Ovary (tissue), 9 donors: ENCODE measurements around the gene PIK3CD. TPM values are rescaled to one million over a fixed set of nuclear protein-coding genes. Genes with fewer than 3 reads are reported as not detected.
A peak's percentile ranks its signal among the peaks of the same experiment; 100 is the strongest.

Experiments
- DNase-seq, 5 donors: peaks; one replicate each; pipeline ENCODE4 v3.0.0-alpha.2; 2019 to 2020
- H3K27ac ChIP-seq, 2 donors: fragments of 200-600 bp; one replicate each; pipeline versions ENCODE4 v1.5.1 to v1.8.0; 2019 to 2022
- H3K27me3 ChIP-seq: fragments of 200-600 bp; one replicate; pipeline ENCODE4 v1.8.0; 2022
- H3K36me3 ChIP-seq: fragments of 200-600 bp; sonication (generic); one replicate; pipeline ENCODE4 v1.5.1; 2019
- H3K4me1 ChIP-seq: one replicate; pipeline ENCODE4 v1.8.1; 2013; ENCODE audit warnings: mild to moderate bottlenecking, moderate library complexity; ENCODE audit not compliant: insufficient read depth
- H3K4me3 ChIP-seq: fragments of 200-600 bp; sonication (generic); one replicate; pipeline ENCODE4 v1.5.1; 2017
- H3K9me3 ChIP-seq, 2 donors: fragments of 200-600 bp in 1 of 2; sonication (generic) in 1 of 2; one replicate each; pipeline versions ENCODE4 v1.5.1 to v1.8.1; 2013 to 2019; ENCODE audit warnings: mild to moderate bottlenecking in 1 of 2, moderate library complexity in 1 of 2
- EP300 ChIP-seq: sonication (generic); formaldehyde crosslinking; IDR thresholded peaks from one replicate; pipeline ENCODE4 v1.6.1; 2017; ENCODE audit warnings: antibody characterized with exemption
- POLR2A ChIP-seq: fragments of 450-650 bp; IDR thresholded peaks from one replicate; pipeline ENCODE4 v1.6.1; 2017; ENCODE audit warnings: antibody characterized with exemption, mild to moderate bottlenecking, moderate library complexity
- WGBS, 3 donors: extraction: QIAGEN DNeasy Blood & Tissue Kit in 1 of 3; methylation state at CpG; one replicate each; pipeline versions ENCODE4 v1.1.5 to v1.1.7; 2013 to 2017; 5-methylcytosine and 5-hydroxymethylcytosine counted together
- intact Hi-C, 4 donors: fragments of 100-400 bp; cut with DNase I; formaldehyde crosslinking; loops; one replicate each; pipeline versions ENCODE4 v1.11.0 to v1.15.1; 2022 to 2023
- polyA plus RNA-seq, 2 donors: library from polyadenylated mRNA; stranded (reverse); fragments of 200-250 nt in 1 of 2; fragments of 350-450 nt in 1 of 2; fragmentation: Illumina TruSeq in 1 of 2; extraction: RNeasy Lipid Tissue Mini Kit (QIAGEN cat#74804) in 1 of 2; gene quantifications; one replicate each; pipeline ENCODE4 v1.2.3, GENCODE V29; 2013 to 2014
- total RNA-seq, 7 donors: library from RNA; depleted of rRNA in 2 of 7; stranded (reverse); fragments of >200 nt in 2 of 7; fragmentation: NEBNext Ultra II Directional in 3 of 7; extraction: Animal tissue kit (Norgen Biotek cat#: 25700) in 3 of 7; gene quantifications; one replicate each; pipeline versions ENCODE4 v1.1.0 to v1.2.4, GENCODE V29; 2016 to 2023
- TF ChIP-seq, protein P1 (sequence below), 3 donors: fragments of 450-650 bp in 2 of 3; fragments of 200-600 bp in 1 of 3; IDR thresholded peaks; one replicate each; pipeline versions ENCODE4 v1.5.1 to v1.8.0; 2016 to 2022; ENCODE audit warnings: antibody characterized with exemption in 3 of 3, mild to moderate bottlenecking in 1 of 3
- donor health status: DM: no; HTN: no; CAD: no; lungs with moderate emphysema.
- donor health status: DM: no; HTN: no; CAD: no.
- donor health status: Bipolar disorder and iron deficiency.
- donor health status: DM: yes; HTN: yes; CAD: no.
- donor health status: DM: no; HTN: no; CAD: no.
- donor health status: DM: yes; HTN: yes; CAD: no.

The PIK3CD gene
- total and polyA plus RNA-seq, 9 donors: 3.7 to 9.2 (median 8.0) TPM

DNA sequence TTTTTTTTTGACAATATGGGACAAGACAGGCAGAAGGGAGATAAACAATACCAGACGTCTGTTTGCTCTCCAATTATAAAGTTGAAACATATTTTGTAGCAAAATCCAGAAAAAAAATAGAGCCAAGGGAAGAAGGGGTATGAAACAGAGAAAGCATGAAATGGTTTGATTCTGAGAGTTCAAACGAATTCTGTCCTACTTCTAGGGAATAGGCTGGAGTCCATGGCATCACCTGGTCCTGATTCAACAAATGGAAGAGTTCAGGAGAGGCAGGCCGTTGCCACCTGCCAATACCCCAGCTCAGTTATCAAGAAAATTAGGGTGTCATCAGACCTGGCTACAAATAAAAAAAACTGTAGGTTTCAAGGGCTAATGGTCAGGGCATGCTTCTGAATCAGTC is 100.4 kb downstream of the PIK3CD start:
- no peaks in the 10 kb centered on the region for H3K9me3 ChIP-seq
- no peaks in the 10 kb centered on the region for H3K36me3 ChIP-seq
- H3K27ac ChIP-seq: no peak overlapping the region
- intact Hi-C loops: loop anchor here in 1 of 4 donors (5.0 kb wide), 1 partner anchor 550 kb away; no protein-coding TSS in a partner anchor
- no peaks in the 10 kb centered on the region for H3K27me3 ChIP-seq
- no peak for DNase-seq
- H3K4me3 ChIP-seq: no peak overlapping the region
- 54 to 63% (median 60%) methylated on average over 3 of the region's 3 CpGs for WGBS, 3 donors
- TF ChIP-seq, protein P1, sequence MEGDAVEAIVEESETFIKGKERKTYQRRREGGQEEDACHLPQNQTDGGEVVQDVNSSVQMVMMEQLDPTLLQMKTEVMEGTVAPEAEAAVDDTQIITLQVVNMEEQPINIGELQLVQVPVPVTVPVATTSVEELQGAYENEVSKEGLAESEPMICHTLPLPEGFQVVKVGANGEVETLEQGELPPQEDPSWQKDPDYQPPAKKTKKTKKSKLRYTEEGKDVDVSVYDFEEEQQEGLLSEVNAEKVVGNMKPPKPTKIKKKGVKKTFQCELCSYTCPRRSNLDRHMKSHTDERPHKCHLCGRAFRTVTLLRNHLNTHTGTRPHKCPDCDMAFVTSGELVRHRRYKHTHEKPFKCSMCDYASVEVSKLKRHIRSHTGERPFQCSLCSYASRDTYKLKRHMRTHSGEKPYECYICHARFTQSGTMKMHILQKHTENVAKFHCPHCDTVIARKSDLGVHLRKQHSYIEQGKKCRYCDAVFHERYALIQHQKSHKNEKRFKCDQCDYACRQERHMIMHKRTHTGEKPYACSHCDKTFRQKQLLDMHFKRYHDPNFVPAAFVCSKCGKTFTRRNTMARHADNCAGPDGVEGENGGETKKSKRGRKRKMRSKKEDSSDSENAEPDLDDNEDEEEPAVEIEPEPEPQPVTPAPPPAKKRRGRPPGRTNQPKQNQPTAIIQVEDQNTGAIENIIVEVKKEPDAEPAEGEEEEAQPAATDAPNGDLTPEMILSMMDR (IDR thresholded peaks at IDR 0.05): no peak
- TF ChIP-seq EP300 (no peak), POLR2A (no peak)
- H3K4me1 ChIP-seq: no peaks in the 10 kb centered on the region

DNA sequence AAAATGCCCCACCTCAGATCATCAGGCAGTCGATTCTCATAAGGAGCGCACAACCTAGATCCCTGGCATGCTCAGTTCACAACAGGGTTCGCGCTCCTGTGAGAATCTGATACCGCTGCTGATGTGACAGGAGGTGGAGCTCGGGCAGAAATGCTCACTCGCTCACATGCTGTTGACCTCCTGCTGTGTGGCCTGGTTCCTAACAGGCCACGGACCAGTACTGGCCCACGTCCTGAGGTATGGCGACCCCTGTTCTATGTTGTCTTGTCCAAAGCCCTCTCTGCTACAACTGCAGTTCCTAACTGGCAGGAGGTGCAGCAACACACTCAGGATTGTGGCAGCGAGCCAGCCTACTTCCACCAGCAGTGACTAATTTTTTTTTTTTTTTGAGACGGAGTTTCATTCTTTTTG is 101.6 kb downstream of the PIK3CD start:
- H3K4me1 ChIP-seq: no peaks in the 10 kb centered on the region
- TF ChIP-seq POLR2A: no peak
- TF ChIP-seq EP300: no peak
- TF ChIP-seq, protein P1 (IDR thresholded peaks at IDR 0.05): no peak
- H3K27me3 ChIP-seq: no peaks in the 10 kb centered on the region
- no peak overlapping the region for H3K4me3 ChIP-seq
- WGBS, 3 donors: 78 to 82% (median 82%) methylated on average over 12 of the region's 12 CpGs
- no peaks in the 10 kb centered on the region for H3K9me3 ChIP-seq
- peak in 4 of 5 donors; percentile 48 to 68 (median 59) for DNase-seq
- no peak overlapping the region for H3K27ac ChIP-seq
- H3K36me3 ChIP-seq: no peaks in the 10 kb centered on the region
- intact Hi-C loops: loop anchor here in 1 of 4 donors (5.0 kb wide), 1 partner anchor 551 kb away; no protein-coding TSS in a partner anchor

DNA sequence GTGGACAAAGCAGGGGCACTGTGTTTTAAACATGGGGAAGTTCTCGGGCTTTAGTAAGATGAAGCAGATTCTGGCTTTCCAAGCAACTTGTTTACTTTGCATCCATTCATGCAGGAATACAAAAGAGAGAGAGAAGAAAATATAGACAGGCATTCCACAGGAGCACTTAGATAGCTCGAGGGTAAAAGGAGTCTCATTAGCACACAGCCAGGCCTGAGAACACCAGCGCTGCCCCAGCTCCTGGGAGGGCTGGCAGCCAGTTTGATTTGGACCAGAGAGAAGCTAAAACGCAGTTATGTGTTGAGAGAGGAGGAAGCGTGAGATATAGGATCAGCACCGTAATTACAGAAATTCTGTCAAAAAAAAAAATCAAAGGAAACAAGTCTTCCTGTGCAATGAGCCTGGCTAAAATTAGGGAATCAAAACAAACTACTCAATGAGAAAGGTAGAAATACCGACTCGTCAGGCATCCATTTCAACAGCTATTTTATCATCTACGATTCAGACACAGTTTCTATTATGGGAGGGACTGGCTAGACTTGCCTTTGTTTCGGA is 104.0 kb downstream of the PIK3CD start:
- Histone ChIP-seq H3K27ac (no peak overlapping the region), H3K4me1 (no peaks in the 10 kb centered on the region), H3K27me3 (no peaks in the 10 kb centered on the region), H3K36me3 (no peaks in the 10 kb centered on the region), H3K4me3 (no peak overlapping the region), H3K9me3 (no peaks in the 10 kb centered on the region)
- no peak for DNase-seq
- intact Hi-C loops: no loop called here
- TF ChIP-seq, protein P1 (IDR thresholded peaks at IDR 0.05): no peak
- no peak for TF ChIP-seq POLR2A
- no peak for TF ChIP-seq EP300
- 40 to 54% (median 44%) methylated on average over 10 of the region's 10 CpGs for WGBS, 3 donors

DNA sequence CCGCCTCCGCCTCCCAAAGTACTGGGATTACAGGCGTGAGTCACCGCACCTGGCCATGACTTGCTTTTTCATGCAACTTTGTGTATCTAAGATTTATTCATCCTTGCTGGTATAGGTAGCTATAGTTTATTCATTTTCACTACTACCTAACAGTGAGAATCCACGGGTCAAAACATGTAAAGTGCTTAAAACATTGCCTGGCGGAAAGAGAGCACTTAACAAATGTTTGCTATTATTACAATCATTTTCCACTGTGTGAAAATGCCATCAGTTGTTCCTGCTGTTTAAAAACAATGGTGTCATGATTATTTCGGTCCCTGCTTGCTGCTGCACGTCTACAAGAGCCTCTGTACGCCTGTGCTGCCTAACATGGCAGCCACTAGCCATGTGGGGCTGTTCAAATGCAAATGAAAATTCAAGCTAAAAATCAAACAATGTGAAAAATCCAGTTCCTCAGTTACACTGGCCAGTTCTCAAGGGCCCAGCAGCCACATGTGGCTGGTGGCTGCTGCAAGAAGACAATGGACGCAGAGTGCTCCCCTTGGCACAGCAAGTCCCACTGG is 107.1 kb downstream of the PIK3CD start:
- H3K27me3 ChIP-seq: no peaks in the 10 kb centered on the region
- H3K36me3 ChIP-seq: no peaks in the 10 kb centered on the region
- peaks cover 2% of the 10 kb centered on the region for H3K4me1 ChIP-seq
- intact Hi-C loops: no loop called here
- DNase-seq: no peak
- H3K9me3 ChIP-seq: no peaks in the 10 kb centered on the region
- WGBS, 3 donors: 94 to 96% (median 96%) methylated on average over 10 of the region's 10 CpGs
- no peak for TF ChIP-seq POLR2A
- TF ChIP-seq, protein P1 (IDR thresholded peaks at IDR 0.05): no peak
- no peak for TF ChIP-seq EP300
- H3K27ac ChIP-seq: no peak overlapping the region
- no peak overlapping the region for H3K4me3 ChIP-seq
